Spleen (tissue), 7 donors: Measurements from ENCODE around the gene SLC25A20.

Experiments used
- CTCF ChIP-seq, 11 experiments: fragments of 200-600 bp in 7 of 11; fragments of 450-650 bp in 4 of 11; sonication (generic) in 4 of 11; IDR thresholded peaks in 8 of 11; conservative IDR thresholded peaks in 3 of 11; 1 replicate in 7 of 11; 2 replicates in 4 of 11; pipeline versions ENCODE4 v1.4.0 to v1.8.0; 2016 to 2021; ENCODE audit warnings: antibody characterized with exemption in 11 of 11, inconsistent platforms in 4 of 11, mild to moderate bottlenecking in 1 of 11
- POLR2A ChIP-seq, 3 donors: fragments of 450-650 bp; IDR thresholded peaks; one replicate each; pipeline ENCODE4 v1.5.1; 2017; ENCODE audit warnings: antibody characterized with exemption in 3 of 3, mild to moderate bottlenecking in 1 of 3
- POLR2AphosphoS5 ChIP-seq, 3 donors: sonication (generic); formaldehyde crosslinking; IDR thresholded peaks; one replicate each; pipeline ENCODE4 v1.5.1; 2017; ENCODE audit warnings: antibody characterized with exemption in 3 of 3
- donor health status: DM: no; HTN: no; CAD: no; lungs with moderate emphysema.
- donor health status: DM: no; HTN: no; CAD: no.
- donor health status: DM: no; HTN: no; CAD: no.

- TF ChIP-seq POLR2AphosphoS5 (IDR thresholded peaks at IDR 0.05) (no peak), CTCF (IDR thresholded peaks at IDR 0.05 in 8 of 11, conservative IDR thresholded peaks at IDR 0.05 in 3 of 11) (no peak), POLR2A (IDR thresholded peaks at IDR 0.05) (no peak)
Observed at GRCh38 chr3:48891606-48892005, 7.1 kb downstream of the SLC25A20 start.
